NCI-H226 (cell line): ENCODE data around the gene HLA-F.
A peak's percentile ranks its signal among the peaks of the same experiment; 100 is the strongest.

Source experiments
- DNase-seq: peaks from one replicate; pipeline ENCODE4 v3.0.0-alpha.2; 2015

HLA-F gene

DNA sequence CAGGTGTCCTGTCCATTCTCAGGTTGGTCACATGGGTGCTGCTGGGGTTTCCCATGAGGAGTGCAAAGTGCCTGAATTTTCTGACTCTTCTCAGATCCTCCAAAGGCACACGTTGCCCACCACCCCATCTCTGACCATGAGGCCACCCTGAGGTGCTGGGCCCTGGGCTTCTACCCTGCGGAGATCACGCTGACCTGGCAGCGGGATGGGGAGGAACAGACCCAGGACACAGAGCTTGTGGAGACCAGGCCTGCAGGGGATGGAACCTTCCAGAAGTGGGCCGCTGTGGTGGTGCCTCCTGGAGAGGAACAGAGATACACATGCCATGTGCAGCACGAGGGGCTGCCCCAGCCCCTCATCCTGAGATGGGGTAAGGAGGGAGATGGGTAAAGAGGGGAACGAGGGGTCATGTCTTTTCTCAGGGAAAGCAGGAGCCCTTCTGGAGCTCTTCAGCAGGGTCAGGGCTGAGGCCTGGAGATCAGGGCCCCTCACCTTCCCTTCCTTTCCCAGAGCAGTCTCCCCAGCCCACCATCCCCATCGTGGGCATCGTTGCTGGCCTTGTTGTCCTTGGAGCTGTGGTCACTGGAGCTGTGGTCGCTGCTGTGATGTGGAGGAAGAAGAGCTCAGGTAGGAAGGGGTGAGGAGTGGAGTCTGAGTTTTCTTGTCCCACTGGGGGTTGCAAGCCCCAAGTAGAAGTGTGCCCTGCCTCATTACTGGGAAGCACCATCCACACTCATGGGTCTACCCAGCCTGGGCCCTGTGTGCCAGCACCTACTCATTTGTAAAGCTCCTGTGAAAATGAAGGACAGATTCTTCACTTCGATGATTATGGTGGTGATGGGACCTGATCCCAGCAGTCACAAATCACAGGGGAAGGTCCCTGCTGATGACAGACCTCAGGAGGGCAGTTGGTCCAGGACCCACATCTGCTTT lies 2.0 kb downstream of the HLA-F start:
- no peak for DNase-seq

- no peak for DNase-seq
Measured at GRCh38 chr6:29726001-29726400, 2.8 kb downstream of the HLA-F start.

DNA sequence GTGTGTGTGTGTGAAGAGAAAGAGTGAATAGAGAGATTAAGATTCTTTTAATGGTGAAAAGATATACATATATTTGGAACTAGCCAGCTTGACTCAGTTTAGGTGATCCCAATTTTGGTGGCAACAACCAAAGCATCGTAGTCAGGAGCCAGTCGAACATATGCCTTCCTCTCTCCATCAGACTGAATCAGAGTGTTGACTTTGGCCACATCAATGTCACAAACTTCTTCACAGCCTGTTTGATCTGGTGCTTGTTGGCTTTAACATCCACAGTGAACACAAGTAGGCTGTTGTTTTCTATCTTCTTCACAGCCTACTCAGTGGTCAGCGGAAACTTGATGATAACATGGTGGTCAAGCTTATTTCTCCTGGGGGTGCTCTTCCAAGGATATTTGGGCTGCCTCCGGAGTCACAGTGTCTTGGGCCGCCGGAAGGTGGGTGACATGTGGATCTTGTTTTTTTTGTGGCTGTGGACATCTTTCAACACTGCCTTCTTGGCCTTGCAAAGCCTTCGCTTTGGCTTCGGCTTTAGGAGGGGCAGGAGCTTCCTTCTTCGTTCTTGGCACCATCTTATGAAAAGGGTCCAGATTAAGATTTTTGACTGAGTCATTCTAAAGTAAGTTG lies 3.4 kb downstream of the HLA-F start:
- DNase-seq, result no peak

DNA sequence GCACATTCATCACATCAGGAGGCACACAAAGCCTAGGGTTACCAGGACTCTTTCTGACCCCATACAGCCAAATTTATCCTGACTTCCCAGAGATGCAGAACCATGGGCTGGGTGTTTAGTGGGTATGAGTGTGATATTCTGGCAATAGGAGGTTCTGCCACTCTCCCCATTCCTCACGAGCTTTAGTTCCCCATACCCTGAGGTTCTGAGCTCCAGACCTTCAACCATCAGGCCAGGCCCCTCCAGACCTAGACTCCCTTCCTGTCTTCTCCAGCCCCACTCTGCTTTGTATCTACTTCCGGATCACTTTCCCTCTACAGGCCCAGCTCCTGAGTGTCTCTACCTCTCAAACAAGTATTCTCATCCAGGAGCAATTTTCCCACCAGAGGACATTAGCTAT lies 4.4 kb downstream of the HLA-F start:
- no peak for DNase-seq

DNA sequence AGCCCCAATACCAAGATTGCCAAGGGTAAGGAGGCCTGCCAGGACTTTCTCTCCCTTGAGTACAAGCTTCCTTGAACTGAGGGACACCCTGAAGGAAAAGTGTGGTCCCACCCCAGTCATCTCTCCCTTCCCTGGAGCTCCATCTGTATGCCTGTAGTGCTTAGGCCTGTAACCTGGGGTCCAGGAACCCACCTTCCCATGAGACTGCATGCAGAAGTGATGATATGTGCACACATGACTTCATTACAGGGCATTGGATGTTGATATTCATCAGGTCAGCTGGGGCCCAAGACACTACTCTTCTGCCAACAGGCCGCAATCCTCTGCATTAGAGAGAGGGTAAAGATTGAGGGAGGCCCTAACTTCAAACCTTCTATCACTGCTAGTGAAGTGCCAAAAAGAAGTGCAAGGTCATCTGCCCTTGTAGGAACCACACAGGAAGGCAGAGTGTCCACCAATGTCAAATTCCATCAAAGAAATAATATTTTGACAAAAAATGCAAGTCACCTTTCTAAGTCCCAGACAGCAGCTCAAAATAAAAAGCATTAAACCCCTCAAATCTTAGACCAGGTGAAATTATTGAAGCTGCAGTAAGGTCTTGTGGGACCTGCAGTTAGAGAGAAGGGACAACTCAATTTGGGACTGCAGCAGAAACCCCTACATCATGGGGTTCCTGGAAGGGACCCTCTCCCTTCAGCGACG lies 5.1 kb downstream of the HLA-F start:
- no peak for DNase-seq

GRCh38 chr6:29728875-29729270 lies 5.6 kb downstream of the HLA-F start:
- no peak for DNase-seq

DNA sequence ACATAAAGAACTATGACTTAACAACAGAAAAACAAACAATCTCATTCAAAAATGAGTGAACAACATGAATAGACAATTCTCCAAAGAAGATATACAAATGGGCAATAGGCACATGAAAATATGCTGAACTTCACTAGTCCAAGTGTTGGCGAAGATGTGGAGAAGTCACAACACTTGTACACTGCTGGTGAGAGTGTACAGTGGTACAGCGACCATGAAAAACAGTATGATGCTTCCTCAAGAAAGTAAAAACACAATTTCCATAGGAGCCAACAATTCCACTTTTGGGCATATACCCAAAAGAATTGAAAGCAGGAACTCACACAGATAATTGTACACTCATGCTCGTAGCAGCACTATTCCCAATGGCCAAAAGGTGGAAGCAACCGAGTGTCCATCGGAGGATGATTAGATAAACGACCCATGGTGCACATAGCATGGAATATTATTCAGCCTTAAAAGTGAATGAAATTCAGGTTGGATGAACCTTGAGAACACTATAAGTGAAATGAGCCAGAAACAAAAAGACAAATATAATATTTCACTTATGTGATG lies 6.6 kb downstream of the HLA-F start:
- no peak for DNase-seq

GRCh38 chr6:29730575-29731126 lies 7.4 kb downstream of the HLA-F start:
- no peak for DNase-seq

DNA sequence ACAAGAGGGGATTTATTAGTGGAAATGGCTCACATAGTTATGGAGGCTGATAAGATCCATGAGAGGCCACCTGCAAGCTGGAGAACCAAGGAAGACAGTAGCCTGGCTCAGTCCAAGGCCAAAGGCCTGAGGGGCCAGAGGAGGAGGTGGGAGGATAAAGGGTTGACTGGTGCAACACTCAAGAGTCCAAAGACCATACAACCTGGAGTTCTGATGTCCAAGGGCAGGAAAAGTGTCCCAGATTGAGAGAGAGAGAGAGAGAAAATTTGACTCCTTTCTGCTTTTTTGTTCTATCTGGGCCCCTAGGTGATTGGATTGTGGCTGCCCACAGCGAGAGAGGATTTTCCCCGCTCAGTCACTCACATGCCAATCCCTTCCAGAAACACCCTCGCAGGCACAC lies 8.0 kb downstream of the HLA-F start:
- no peak for DNase-seq

DNA sequence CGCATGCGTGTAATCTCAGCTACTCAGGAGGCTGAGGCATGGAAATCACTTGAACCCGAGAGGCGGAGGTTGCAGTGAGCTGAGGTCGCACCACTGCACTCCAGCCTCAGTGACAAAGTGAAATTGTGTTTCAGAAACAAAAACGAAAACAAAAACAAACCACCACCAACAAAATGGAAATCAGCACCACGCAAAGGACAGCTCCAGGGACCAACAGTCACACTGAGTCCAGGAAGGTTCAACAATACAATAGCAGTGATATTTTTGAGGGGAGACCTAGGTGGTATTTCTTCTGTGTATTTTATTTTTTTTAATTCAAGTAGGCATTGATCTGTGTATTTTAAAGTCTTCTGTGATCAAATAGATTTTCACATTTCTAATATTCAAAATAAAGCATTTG lies 9.8 kb downstream of the HLA-F start:
- DNase-seq, result no peak

- peak; percentile 41 for DNase-seq
Measured at GRCh38 chr6:29734046-29735018, 11.1 kb downstream of the HLA-F start.

DNA sequence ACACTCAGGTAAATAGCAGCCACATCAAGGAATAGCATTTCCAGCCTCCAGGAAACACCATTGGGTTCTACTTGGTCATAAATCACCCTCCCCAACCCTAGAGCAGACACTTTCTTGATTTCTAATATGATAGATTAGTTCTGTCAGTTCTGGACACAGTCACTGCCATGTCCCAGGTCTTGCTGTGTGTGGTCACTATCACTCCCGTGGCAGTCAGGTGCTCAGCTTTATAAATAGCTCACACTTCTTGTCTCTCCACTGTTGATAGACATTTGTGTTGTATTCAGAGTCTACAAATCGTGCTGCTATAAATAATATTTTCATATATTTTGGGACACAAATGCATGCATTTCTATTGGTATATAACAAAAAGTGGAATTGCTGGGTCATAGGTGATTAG lies 13.3 kb downstream of the HLA-F start:
- no peak for DNase-seq

GRCh38 chr6:29737707-29738630 lies 14.7 kb downstream of the HLA-F start:
- DNase-seq, result peak; percentile 23

- DNase-seq, result no peak
Measured at GRCh38 chr6:29739136-29739881, 16.1 kb downstream of the HLA-F start.

GRCh38 chr6:29739882-29740261 lies 16.6 kb downstream of the HLA-F start:
- no peak for DNase-seq

GRCh38 chr6:29741592-29741991 lies 18.4 kb downstream of the HLA-F start:
- DNase-seq, result no peak

DNA sequence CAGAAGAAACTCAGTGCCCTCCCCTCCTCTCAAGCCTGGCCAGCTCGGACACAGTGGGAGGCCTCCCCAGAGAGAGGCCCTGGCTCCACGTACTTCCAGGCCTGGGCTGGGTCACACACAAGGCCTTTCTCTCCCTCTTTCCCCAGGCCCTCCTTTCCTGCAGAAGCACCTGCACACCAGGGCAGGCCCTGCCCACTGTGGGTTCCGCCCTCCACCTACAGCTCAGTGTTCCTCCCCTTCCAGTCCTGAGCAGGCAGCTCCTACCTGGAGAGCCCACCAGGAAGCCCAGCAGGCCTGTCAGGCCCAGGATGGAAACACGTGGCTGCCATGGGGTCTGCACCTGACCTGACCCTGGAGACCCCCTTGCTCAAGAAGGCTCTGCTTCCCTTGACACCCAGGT lies 18.9 kb downstream of the HLA-F start:
- no peak for DNase-seq

DNA sequence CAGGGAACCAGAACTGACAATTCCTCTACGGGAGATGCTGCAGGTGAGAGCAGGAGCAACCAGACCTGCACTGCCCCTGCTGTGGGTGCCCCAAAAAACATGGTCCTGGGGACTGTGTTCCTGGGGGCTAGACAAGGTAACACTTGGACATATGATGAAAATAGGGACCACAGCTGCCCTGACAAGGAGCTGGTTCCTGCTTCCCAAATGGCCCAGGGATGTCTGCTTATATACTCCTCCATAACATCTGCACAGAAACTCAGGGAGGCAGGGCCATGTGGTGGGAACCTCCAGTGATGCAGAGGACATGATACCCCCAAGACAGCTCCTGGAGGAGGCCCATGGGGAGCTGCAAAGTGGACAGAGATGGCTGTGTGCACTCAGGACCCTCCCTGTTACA lies 19.8 kb downstream of the HLA-F start:
- no peak for DNase-seq

GRCh38 chr6:29743568-29743967 lies 20.3 kb downstream of the HLA-F start:
- no peak for DNase-seq

DNA sequence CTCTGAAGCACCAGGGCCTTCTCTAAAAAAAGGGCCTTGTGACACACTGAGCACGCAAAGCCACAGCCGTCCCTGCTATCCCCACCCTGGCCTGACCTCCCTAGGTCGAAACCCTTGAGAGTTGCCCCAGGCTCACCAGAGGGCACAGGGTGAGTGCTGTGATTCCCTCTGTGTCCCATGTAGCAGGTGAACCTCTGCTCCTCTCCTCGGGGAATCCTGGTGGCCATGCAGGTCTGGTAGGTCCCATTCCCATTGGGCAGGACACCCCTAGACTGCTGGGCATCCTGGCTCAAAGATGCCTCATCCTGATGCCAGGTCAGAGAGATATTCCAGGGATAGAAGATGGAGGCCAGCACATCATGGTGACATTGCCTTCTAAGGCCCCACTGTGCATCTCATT lies 20.9 kb downstream of the HLA-F start:
- DNase-seq, result no peak
